GM19023 (cell line): Measurements from ENCODE around the gene SFI1.
A peak's percentile ranks its signal among the peaks of the same experiment; 100 is the strongest.

ENCODE experiments used
- ATAC-seq: cut with Tn5 transposase; IDR thresholded peaks from one replicate; pipeline ENCODE4 v1.9.1; 2021; ENCODE audit warnings: mild to moderate bottlenecking, moderate library complexity; ENCODE audit not compliant: unreplicated experiment

The SFI1 gene

DNA sequence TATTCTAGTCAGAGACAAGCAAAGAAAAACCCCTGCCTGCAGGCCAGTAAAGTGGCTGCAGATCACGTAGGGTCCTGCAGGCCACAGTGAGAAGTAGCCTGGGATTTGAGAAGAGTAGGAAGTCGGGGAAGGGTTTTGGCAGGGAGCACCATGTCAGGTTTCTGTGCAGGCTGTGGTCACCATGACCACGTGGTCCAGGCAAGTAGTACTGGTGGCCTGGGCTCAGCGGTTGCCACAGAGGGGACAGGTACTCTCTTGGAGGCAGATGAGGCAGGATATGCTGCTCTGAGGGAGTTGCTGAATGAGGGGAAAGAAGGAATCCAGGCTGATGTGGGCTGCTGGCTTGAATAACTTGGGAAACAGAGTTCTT is 119.1 kb downstream of the SFI1 start:
- no peak for ATAC-seq

DNA sequence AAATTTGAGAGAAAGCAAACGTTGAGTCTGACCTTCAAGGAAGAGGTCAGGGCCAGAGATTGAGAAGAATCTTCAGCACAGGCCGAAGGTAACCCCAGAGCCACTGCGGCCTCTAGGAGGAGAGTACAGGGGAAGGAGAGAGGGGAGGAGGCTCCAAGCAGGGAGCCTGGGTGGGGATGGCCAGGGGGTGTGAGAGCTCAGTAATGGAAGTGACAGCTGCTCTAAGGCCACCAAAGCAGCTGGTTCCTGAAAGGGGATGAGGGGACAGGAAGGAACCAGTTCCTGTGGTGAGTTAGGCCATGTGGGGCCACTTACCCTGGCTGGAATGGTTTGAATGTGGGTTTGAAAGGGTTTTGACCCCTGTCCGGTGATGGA is 119.6 kb downstream of the SFI1 start:
- ATAC-seq, result peak; percentile 27

DNA sequence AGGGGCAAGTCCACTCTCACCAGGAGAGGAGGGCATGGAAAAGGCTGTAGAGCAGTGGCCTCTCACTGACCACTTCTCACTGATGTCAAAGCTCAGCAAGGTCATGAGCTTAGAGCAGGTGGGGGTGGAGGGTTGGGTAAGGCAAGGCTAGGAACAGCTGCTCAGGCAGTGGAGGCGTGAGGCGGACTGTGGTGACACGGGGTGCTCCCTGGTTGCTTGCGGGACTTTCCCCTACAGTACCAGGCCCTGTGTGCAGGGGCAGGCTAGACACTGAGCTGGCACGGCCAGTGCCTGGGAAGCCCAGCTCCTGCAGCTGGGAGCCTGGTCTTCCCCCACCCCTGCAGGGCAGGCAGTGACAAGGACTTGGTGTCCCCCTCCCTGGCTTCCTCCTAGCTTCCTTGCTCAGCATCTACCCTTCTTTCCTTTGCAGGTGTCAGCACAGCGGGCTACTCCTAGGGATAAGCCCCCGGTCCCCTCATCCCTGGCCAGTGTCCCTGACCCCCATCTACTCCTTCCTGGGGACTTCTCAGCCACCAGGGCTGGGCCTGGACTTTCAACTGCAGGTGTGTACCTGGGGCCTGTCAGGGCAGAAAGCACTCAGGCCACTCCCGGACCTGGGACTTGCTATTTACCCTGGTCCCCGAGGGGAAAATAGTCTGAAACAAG is 120.1 kb downstream of the SFI1 start:
- ATAC-seq, result peak; percentile 86

DNA sequence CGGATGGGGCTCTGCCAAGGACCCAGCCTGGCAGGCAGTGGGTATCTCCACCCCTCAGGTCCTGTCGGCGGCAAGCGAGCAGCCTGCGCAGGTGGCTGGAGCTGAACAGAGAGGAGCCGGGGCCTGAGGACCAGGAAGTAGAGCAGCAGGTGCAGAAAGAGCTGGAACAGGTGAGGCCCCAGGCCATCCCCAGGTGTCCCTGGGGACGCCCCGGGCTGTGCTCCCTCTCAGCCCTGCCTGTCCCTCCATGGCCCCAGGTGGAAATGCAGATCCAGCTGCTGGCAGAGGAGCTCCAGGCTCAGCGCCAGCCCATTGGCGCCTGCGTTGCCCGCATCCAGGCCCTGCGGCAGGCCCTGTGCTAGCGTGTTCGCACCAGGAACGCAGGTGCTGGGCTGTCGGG is 121.7 kb downstream of the SFI1 start:
- ATAC-seq, result no peak

DNA sequence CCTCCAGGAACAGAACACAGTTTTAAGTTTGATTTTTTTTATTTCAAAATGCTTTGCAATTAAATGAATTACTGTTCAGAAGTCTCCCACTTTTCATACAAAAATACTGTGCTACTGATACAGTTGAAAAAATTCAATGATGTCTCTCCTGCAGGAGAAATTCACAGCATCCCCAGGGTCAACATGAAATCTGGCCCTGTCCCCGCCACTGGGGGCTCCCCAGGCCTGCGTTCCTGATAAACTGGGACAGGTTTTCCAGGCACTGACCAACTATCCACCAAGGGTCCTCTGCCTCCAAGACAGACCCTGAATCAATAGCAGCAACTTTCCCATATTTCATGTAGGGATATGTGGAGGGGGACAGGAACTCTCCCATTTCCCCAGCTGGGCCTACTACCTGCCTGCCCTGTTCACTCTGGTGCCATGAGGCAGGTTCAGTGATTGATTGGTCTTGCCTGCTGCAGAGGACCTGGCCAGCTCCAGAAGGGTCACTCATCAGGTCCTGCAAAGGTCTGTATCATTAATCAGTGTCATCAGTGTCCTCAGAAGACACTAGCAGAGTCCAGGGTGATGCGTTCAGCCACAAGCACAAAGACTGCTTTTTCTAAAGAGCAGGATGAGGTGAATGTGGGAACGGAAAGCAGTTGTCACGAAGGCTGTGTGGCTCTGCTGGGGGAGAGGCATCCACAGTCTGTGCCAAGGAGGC is 122.3 kb downstream of the SFI1 start:
- ATAC-seq, result no peak

DNA sequence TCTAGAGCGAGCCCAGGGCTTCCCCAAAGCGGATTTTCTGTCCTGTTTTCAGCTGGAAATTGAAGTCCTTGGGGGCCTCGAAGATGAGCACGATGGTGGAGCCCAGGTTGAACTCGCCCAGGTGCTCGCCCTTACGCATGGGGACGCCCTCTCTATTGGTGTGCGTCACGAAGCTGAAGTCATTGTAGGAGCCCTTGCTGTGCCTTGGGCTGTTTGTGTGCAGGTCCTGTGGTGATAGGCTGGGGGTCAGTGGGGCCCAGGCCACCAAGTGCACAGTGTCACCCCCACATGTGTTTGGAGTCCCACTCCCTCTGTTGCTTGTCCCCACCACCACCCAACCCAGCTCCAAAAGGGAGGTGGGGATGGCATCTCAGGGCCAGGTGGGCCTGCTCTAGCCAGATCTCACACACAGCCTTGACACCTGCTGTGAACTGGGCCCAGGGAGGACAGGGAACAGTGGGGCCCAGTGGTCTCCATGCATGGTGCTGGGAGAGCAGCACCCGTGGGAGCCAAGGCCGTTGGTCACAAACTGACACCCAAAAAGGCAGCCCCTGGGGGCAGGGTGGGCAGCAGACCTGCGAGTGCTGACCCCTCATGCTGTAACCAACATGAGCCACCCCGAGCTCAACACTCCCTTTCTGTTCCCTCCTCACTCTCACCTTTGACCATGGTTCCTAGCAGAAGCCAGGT is 123.4 kb downstream of the SFI1 start:
- ATAC-seq, result no peak

DNA sequence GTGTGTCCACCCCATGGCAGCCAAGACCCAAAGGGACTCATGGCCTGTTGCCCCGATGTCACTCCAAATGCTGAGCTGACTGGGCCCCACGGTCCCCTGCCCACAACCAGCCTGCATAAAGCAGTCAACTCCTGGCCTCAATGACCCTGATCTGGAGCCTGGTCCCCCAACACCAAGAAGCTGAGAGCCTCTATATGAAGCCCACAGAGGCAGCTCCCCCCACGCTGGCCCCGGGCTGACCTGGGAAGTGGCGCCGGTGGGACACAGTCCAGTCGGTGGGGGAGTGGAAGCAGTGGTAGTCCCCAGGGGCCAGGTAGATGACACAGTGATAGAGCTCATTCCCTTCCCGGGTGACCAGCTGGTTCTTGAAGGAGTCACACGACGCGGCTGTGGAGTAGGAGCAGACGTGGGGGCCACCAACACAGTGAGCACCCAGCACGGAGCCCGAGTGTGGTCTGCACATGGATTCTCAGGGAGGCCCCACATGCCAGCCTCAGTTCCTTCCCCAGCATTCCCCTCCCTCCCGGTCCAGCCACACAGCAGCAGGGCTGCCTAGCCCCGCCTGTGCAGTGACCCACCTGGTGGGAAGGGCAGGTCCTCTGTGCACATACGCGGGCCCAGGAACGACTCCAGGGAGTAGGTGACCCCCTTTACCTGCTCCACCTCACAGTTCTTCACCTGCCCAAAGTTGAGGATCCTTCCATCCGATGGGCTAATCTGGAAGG is 124.6 kb downstream of the SFI1 start:
- no peak for ATAC-seq

DNA sequence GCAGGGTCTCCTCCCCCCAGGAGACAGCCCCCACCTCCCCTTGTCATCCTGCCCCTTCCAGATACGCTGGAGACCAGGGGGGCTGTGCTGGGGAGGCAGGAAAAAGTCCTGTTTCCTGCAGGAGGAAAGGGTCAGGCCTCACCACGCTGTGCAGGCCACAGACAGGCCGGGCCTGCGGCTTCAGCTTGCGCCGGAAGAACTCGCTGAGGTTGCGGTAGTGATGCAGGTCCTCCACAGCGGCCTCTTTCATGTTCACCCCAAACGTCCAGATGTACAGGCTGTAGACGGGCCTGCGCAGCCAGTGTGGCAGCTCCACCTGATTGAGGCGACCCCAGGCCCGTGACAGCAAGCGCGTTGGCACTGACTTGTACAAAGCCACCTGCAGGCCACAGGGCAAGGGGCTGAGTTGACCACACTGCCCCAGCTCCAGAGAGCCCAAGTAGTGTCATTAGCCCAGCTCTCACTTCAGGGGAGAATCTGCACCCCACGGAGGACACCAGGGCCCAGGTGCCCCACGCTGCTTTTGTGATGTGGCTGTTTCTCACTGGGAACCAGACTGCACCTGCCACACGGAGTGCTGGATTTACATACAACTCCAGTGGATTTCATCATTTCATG is 125.3 kb downstream of the SFI1 start:
- no peak for ATAC-seq

DNA sequence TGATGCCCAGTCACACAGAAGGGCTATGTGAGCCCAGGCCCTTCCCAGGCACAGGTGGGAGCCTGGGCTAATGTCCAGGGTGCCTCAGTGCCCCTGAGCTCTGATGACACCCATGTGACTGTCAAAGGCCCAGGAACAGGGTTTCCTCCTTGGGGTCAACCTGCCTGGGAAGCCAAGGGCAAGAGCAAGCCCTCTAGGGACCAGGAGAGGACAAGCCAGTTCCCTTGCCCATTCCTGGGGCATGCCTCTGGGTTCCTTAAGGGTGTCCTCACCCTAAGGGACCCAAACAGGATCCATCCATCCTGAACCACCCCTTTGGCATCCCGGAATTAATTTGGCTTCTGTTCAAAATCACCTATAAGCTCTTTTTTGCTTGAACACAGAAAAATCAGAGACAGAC is 126.6 kb downstream of the SFI1 start:
- ATAC-seq, result no peak

DNA sequence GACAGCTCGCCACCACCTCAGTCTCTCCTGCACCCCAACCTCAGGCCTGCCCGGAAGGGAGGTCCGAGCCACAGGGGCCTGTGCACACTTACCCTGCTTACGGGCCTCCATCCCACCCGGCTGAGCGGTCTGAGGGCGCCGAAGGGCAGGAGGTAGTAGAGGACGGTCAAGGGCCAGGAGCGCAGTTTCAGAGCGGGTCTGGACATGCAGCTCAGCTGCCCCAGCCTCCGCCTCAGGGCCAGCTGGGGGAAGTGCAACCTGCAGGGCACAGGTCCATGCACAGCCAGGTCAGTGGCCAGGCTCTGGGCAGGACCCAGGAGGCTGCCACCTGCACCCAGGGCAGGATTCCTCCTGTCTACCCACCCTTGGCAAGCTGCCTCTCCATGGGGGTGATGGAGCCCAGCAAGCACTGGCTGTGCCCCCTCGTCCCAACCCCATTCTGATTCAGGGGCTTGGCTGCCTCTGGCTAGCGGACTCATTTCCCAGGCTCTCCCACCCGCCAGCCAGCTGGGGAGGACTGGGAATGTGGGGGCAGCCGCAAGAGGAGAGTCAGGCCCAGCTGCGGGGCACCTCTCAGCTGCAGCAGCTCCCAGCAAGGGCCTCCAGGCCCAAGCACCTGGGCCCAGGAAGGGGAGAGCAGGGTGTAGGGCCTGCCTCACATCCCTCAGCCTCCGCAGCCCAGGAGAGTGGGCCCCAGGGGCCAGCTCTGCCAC is 127.4 kb downstream of the SFI1 start:
- ATAC-seq, result no peak

DNA sequence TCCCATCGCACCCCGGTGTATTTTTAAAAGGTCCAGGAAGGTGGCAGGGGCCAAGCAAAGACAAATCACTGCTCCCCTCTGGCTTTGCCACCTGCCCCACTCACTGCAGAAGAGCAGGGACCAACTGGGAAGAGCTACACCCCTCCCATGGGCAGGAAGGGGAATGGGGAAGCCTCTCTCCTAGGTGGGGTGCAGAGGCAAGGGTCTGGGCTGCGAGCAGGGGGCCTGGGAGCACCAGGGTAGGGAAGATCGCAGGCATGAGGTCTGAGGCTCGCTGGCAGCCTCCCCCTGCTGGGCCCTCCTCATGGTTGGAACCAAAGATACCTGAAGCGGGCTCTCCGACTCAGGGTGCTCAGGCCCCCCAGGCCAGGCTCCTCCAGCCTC is 128.9 kb downstream of the SFI1 start:
- ATAC-seq, result no peak

DNA sequence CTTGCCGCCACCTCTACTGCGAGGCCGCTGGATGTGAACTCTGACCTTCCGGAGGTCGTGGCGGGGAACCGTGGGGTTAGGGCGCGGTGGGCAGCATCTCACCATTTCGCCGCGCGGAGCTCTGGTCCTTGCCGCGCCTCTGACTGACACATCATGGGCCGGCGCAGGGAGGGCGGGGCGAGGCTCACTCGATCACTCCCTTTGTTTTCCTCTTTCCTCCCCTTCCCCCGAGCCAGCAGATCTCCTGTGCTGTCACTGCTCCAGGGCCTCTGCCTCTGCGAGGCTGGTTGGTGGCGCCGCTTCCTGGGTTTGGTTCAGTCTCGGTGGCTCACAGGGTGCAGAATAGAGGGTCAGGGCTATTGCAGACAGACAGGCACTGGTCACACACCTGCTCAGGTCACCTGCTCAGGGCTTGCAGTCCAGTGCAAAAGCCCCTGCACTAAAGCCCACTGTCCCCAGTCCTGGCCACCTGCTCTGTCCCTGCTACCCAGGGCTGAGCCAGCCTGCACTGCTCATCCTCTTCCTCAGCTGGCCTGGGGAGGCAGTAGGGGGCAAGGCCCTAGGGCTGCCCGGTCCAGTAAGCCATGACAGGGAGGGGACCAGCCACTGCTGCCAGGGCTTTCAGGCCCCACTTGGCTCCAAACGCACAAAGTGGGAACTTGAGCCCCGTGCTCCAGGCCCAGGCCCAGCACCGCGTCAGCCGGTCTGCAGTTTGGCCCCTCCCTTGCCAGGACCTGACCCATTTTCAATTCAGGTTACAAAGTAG is 129.5 kb downstream of the SFI1 start:
- no peak for ATAC-seq

DNA sequence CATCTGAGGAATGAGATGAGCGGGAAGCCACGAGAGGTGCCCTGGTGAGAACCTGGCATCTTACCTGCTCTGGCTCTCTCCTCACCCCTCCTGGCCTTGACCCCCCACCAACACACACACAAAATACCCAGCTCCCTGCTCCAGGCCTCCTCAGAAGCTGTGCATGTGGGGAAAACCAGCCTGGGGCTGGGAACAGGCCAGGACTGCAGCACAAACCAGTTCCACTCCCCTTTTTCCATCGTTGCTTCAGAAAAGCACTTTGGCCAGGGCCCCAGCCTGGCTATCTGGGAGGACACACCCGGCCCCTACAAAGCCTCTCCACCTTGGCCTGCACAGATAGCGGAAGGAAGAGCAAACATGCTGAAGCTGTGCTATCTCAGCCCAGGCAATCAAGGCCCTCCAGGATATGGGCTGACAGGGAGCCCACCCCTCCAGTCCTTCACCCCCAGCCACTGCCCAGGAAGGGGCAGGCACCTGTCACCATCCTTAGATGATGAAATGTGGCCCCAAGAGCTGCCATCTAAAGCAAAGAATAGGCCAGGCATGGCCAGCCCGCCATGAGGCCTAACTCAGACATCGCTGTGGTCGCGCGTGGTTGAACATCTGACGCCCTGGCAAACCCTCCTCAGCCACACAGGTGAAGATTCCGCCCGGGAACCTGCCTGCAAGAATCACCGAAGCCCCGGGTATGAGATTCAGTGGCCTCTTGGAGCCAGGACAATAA is 130.3 kb downstream of the SFI1 start:
- ATAC-seq, result no peak

DNA sequence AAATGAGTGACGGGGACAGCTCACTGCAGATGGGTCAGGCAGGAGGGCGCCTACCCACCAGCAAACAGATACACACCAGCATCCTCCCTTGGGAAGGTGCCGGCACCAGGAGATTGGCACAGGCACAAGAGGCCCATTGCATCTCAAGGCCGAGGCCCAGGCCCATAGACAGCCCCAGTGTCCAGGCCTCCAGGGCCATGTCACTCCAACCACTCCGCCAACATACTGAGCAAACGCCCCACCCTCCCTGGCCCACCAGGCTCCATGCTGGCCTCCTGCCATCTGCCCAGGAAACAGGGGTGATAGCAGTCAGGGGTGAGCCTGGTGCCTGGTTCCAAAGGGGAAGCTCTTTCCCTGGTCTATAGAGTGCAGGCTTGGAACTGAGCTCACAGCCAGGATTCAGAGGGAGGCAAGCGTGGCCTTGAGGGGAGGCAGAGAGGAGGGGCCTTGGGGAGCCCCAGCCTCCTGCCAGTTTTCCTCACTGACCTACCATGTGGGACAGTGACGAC is 130.9 kb downstream of the SFI1 start:
- no peak for ATAC-seq

DNA sequence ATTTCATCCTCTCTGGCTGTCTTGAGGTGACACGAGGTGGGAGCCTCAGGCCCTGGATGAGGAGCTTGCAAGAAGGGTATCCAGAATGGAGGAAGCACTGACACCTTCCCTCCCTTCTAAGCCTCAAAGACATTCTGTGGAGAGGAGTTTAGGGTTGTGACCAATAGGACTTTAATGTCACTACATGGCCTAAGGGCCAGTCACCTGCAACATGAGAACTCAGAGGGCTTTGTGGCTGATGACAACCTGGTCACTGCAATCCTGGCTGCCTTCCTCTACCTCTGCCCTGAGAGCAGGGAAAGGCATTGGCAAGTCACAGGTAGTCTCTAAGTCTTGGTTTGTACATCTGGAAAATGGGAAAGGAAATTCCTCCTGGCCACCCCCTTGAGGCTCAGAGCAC is 132.0 kb downstream of the SFI1 start:
- no peak for ATAC-seq

DNA sequence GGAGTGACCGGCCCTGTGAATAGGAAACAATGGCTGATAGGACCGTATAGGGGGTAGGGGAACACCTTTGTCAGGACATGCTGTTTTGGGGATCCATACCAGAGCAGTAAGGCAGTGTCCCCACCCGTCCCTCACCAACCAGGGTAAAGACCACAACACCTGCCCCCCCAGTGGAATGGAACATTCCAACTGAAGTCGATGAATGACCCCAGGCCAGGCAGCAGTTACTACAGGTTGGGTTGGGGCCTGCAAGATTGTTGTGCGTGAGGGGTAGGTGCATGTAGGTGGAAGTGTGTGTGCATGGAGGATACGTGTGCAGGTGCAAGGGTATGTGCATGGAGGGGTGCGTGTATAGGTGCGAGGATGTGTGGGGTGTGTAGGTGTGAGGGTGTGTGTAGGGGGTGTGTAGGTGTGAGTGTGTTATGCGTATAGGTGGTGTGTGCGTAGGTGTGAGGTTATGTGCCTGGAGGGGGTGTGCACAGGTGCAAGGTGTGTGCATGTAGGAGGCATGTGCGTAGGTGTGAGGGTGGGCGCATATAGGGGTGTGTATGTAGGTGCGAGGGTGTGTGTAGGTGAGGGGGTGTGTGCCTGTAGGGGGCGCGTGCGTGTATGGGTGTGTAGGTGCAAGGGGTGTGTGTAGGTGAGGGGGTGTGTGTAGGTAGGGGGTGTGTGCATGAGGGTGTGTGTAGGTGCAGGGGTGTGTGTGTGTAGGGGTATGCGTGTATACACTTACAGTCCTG is 132.8 kb downstream of the SFI1 start:
- no peak for ATAC-seq

DNA sequence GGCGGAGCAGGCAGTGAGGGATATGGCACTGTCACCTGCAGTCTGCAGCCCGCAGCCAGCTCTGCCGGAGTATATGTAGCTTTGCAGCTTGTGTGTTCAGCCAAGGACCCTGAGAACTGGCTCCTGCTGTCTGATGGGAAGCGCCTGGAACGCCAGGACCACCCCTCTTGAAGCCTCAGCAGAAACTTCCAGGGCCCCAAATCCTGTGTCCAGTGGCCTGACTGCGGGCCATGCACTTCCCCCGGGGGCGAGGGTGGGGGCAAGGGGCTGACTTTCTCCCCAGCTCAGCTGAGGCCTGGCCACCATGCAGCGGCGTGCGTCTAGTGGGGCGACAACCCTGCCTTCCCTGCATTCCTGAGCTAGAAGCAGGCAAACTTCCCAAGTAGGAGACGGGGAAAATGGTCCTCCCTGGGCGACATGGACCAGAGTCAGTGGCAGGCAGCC is 133.4 kb downstream of the SFI1 start:
- no peak for ATAC-seq
